Ovary (tissue), 3 donors: ENCODE measurements around the gene MXD3.

Experiments
- POLR2A ChIP-seq: fragments of 450-650 bp; IDR thresholded peaks from one replicate; pipeline ENCODE4 v1.6.1; 2017; ENCODE audit warnings: antibody characterized with exemption, mild to moderate bottlenecking, moderate library complexity
- TF ChIP-seq, protein P1 (sequence below), 3 donors: fragments of 450-650 bp in 2 of 3; fragments of 200-600 bp in 1 of 3; IDR thresholded peaks; one replicate each; pipeline versions ENCODE4 v1.5.1 to v1.8.0; 2016 to 2022; ENCODE audit warnings: antibody characterized with exemption in 3 of 3, mild to moderate bottlenecking in 1 of 3
- donor health status: DM: no; HTN: no; CAD: no.

DNA sequence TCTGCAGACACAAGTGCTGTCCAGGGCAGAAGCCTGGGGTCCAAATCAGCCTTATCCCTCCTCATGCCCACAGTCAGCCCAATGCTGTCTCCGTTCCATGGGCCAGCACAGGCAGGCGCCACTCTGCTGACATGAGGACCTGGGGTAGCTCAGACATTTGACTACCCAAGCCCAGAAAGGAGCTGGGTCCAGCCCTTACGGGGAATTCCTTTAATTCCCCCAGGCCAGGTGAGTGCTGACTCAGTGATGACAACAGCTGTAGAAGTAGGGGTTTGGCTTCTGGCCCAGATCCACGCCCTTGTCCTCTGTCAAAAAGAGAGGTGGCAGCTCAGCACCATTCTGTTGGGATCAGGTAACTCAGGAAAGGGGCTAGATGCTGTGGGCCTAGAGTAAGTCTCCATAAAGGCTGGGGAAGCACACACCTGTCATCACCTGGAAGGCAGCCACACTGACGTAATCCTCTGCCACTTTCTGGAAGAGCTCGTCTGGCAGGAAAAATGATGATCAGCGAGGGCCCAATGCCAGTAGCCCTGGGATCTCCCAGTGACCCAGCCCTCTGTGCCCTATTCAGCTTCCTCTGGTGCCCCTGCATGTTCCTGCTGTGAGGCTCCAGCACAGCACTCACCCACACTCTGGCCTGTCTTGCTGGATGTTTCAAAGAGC lies 10.1 kb downstream of the MXD3 start:
- TF ChIP-seq, protein P1, sequence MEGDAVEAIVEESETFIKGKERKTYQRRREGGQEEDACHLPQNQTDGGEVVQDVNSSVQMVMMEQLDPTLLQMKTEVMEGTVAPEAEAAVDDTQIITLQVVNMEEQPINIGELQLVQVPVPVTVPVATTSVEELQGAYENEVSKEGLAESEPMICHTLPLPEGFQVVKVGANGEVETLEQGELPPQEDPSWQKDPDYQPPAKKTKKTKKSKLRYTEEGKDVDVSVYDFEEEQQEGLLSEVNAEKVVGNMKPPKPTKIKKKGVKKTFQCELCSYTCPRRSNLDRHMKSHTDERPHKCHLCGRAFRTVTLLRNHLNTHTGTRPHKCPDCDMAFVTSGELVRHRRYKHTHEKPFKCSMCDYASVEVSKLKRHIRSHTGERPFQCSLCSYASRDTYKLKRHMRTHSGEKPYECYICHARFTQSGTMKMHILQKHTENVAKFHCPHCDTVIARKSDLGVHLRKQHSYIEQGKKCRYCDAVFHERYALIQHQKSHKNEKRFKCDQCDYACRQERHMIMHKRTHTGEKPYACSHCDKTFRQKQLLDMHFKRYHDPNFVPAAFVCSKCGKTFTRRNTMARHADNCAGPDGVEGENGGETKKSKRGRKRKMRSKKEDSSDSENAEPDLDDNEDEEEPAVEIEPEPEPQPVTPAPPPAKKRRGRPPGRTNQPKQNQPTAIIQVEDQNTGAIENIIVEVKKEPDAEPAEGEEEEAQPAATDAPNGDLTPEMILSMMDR (IDR thresholded peaks at IDR 0.05): no peak
- TF ChIP-seq POLR2A: no peak
